Upper lobe of left lung (tissue), 4 donors: ENCODE measurements around the gene RAP1GDS1.
"Not testable (repeated sequence)": the region's sequence is repeated elsewhere in the genome, so short reads cannot be mapped to it uniquely, and the experiment has no call there.

Experiments
- CTCF ChIP-seq, 6 experiments: fragments of 450-650 bp in 4 of 6; fragments of 200-600 bp in 2 of 6; sonication (generic) in 2 of 6; IDR thresholded peaks; one replicate each; pipeline ENCODE4 v1.5.1; 2016 to 2019; ENCODE audit warnings: antibody characterized with exemption in 6 of 6
- EP300 ChIP-seq, 4 donors: sonication (generic); formaldehyde crosslinking; IDR thresholded peaks; one replicate each; pipeline ENCODE4 v1.5.1; 2017; ENCODE audit warnings: antibody characterized with exemption in 4 of 4, control low read depth in 2 of 4
- POLR2AphosphoS5 ChIP-seq, 2 donors: sonication (generic); formaldehyde crosslinking; IDR thresholded peaks; one replicate each; pipeline ENCODE4 v1.5.1; 2017; ENCODE audit warnings: antibody characterized with exemption in 2 of 2

GRCh38 chr4:98420151-98420550 lies 159.0 kb downstream of the RAP1GDS1 start:
- TF ChIP-seq EP300, POLR2AphosphoS5, CTCF (IDR thresholded peaks at IDR 0.05): not testable (repeated sequence)
